A673 (cell line): Measurements from ENCODE around the gene SPSB1. TPM values are rescaled to one million over a fixed set of nuclear protein-coding genes. Genes with fewer than 3 reads are reported as not detected.

ENCODE experiments used
- BruUV-seq: library from RNA; stranded (reverse); fragments of 400-500 nt; replicated peaks from 2 replicates; lab custom pipeline; 2021; lab: Mats Ljungman, UMichigan
- CTCF ChIA-PET: fragments of 300-600 bp; sonication (Branson Sonifier 250); formaldehyde crosslinking; loops from one replicate; lab custom pipeline; 2022; ENCODE audit warnings: antibody characterized with exemption; lab: Charles Lee
- POLR2A ChIA-PET: fragments of 300-600 bp; sonication (Branson Sonifier 250); formaldehyde crosslinking; loops from one replicate; lab custom pipeline; 2022; ENCODE audit warnings: antibody characterized with exemption; ENCODE audit not compliant: low non-redundant PET; lab: Charles Lee
- DNase-seq: peaks from one replicate; pipeline ENCODE4 v3.0.0-alpha.2; 2015; ENCODE audit warnings: low spot score
- H3K27ac ChIP-seq: fragments of 200-600 bp; sonication (generic); 2 replicates; pipeline ENCODE4 v1.5.1; 2016; ENCODE audit warnings: mixed run types, low read depth, mild to moderate bottlenecking, mixed read lengths, antibody characterized with exemption, low read length; ENCODE audit not compliant: poor library complexity, severe bottlenecking
- H3K27me3 ChIP-seq: fragments of 200-600 bp; sonication (generic); replicated peaks from 2 replicates; pipeline ENCODE4 v1.6.1; 2017; ENCODE audit warnings: mixed run types, low read depth, mild to moderate bottlenecking, mixed read lengths, antibody characterized with exemption, low read length; ENCODE audit not compliant: insufficient read depth, poor library complexity
- H3K36me3 ChIP-seq: fragments of 200-600 bp; sonication (generic); 2 replicates; pipeline ENCODE4 v1.6.1; 2016; ENCODE audit warnings: mixed run types, mild to moderate bottlenecking, mixed read lengths, antibody characterized with exemption, low read length; ENCODE audit not compliant: insufficient read depth, poor library complexity, severe bottlenecking
- H3K4me1 ChIP-seq: fragments of 200-600 bp; sonication (generic); 2 replicates; pipeline ENCODE4 v1.6.1; 2017; ENCODE audit warnings: mixed run types, mild to moderate bottlenecking, mixed read lengths, antibody characterized with exemption, low read length; ENCODE audit not compliant: insufficient read depth, poor library complexity, severe bottlenecking
- H3K4me3 ChIP-seq: fragments of 200-600 bp; sonication (generic); 2 replicates; pipeline ENCODE4 v1.5.1; 2016; ENCODE audit warnings: low read depth, mixed run types, mild to moderate bottlenecking, mixed read lengths, low read length; ENCODE audit not compliant: poor library complexity, severe bottlenecking
- H3K9me3 ChIP-seq: fragments of 200-600 bp; sonication (generic); 2 replicates; pipeline ENCODE4 v1.6.1; 2016; ENCODE audit warnings: mixed run types, low read depth, mild to moderate bottlenecking, mixed read lengths, antibody characterized with exemption, low read length; ENCODE audit not compliant: poor library complexity, severe bottlenecking
- CTCF ChIP-seq: fragments of 300-800, 200-600 bp; sonication (generic); conservative IDR thresholded peaks from 2 replicates; pipeline ENCODE4 v1.5.1; 2017; ENCODE audit warnings: low read depth, mild to moderate bottlenecking, antibody characterized with exemption, low read length, moderate library complexity, mixed read lengths
- EZH2 ChIP-seq: fragments of 200-600 bp; sonication (generic); IDR thresholded peaks from 2 replicates; pipeline ENCODE4 v1.6.1; 2017; ENCODE audit warnings: borderline replicate concordance, low read depth, mild to moderate bottlenecking, mixed read lengths, antibody characterized with exemption, low read length; ENCODE audit not compliant: poor library complexity, severe bottlenecking
- intact Hi-C: fragments of 100-400 bp; cut with micrococcal nuclease; formaldehyde crosslinking; loops from one replicate; pipeline ENCODE4 v1.10.0; 2022; ENCODE audit not compliant: unreplicated experiment
- total RNA-seq: library from RNA; stranded (reverse); gene quantifications from 2 replicates; pipeline ENCODE4 v1.2.3, GENCODE V29; 2021

Gene SPSB1
- total RNA-seq, 1 experiment from 2014 or later = 11.8 TPM

DNA sequence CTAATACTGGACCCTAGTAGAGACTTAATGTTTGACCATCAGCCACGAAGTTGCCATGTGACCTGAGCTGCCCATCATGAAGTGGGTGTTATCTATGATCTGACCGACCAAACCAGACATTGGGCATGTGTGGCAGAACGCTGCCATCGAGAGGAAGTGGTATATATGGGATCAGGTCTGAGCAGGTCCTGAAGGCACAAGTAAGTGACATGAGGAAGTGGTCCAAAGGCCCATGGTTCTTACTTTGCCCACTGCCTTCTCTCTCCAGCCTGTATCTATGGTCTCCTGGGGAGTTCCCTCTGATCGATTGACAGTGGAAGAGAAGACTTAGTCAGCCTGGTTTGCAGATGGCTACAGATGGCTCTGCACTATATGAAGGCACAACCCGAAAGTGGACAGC, 7.9 kb downstream of the SPSB1 start:
- BruUV-seq = no TSS peak
- CTCF ChIA-PET = no interaction called here
- TF ChIP-seq CTCF (no peak), EZH2 (no peak)
- Histone ChIP-seq H3K4me3 (no peak overlapping the region), H3K27me3 (no peaks in the 10 kb centered on the region), H3K36me3 (no peaks in the 10 kb centered on the region), H3K27ac (no peak overlapping the region), H3K9me3 (no peaks in the 10 kb centered on the region), H3K4me1 (peaks cover 10% of the 10 kb centered on the region)
- intact Hi-C loops = no loop called here
- DNase-seq = no peak
- POLR2A ChIA-PET = no interaction called here

DNA sequence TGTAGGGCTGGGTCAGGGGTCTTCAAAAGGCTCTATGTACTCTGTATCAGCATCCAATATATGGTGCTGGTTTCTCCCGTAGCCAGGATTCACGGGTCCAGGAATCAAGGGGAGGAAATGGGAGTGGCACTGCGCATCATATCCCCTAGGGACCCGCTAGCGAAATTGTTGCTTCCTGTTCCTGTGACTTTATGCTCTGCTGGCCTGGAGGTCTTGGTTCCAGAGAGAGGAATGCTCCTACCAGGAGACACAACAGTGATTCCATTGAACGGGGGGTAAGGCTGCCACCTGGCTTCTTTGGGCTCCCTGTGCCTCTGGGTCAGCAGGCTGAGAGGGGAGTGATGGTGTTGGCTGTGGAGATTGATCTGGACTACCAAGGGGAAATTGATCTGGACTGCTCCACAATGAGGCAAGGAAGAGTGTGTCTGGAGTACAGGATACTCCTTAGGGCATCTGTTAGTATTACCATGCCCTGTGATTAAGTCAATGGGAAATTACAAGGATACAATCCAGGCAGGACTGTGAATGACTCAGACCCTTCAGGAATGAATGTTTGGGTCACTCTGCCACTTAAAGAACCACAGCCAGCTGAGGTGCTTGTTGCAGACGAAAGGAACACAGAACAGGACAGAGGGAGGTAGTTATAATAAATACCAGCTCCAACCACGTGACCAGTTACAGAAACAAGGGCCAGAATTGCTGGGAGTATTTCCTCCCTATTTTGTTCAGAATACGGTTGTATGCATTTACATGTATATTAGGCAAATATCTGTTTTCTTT, 10.2 kb downstream of the SPSB1 start:
- Histone ChIP-seq H3K4me1 (peaks cover 10% of the 10 kb centered on the region), H3K36me3 (no peaks in the 10 kb centered on the region), H3K4me3 (no peak overlapping the region), H3K9me3 (no peaks in the 10 kb centered on the region), H3K27ac (no peak overlapping the region), H3K27me3 (no peaks in the 10 kb centered on the region)
- CTCF ChIA-PET = no interaction called here
- POLR2A ChIA-PET = no interaction called here
- intact Hi-C loops = no loop called here
- no TSS peak for BruUV-seq
- peak; percentile 50 for DNase-seq
- no peak for TF ChIP-seq CTCF
- no peak for TF ChIP-seq EZH2

- DNase-seq = no peak
- CTCF ChIA-PET = no interaction called here
- H3K4me3 ChIP-seq = no peak overlapping the region
- intact Hi-C loops = no loop called here
- no peak for TF ChIP-seq CTCF
- no peak for TF ChIP-seq EZH2
- peaks cover 10% of the 10 kb centered on the region for H3K4me1 ChIP-seq
- BruUV-seq = no TSS peak
- H3K9me3 ChIP-seq = no peaks in the 10 kb centered on the region
- POLR2A ChIA-PET = no interaction called here
- no peak overlapping the region for H3K27ac ChIP-seq
- no peaks in the 10 kb centered on the region for H3K27me3 ChIP-seq
- no peaks in the 10 kb centered on the region for H3K36me3 ChIP-seq
These were observed 11.2 kb downstream of the SPSB1 start for GRCh38 chr1:9303916-9304315.
